Medulla oblongata (tissue), 1 donor: ENCODE results near the gene ZNF576.

Source experiments
- DNase-seq: peaks from one replicate; pipeline ENCODE4 v3.0.0-alpha.2; 2015; ENCODE audit errors: extremely low spot score

Gene ZNF576

DNA sequence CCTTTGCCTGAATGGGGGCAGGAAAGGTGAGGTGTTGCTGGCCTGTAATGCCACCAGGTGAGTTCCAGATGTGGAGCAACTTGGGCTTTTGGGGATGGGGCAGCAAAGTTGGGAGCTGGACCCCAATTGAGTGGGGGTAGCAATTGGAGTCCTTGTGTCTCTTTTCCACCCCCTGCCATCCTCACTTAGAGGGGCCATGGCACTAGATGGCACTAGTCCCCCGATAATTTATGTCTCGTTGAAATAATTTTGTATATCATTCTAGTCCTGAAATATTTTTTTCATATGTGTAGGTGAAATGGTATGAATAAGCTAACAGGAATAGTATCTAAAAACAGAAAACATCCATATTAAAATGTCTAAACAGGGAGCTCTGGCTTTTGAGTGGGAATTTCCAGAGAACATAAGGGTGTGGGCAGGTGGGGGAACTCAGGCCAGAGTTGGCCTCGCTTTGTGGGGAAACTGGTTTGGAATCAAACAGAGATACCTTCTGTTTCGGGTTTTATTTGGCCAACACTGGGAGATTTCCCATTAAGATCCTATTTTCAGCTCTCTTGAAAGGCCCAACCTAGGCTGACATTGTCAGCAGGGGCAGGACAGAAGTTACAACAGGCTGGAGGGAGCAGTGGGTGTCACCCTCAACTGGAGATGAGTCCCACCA, 3.4 kb downstream of the ZNF576 start:
- DNase-seq = no peak

DNA sequence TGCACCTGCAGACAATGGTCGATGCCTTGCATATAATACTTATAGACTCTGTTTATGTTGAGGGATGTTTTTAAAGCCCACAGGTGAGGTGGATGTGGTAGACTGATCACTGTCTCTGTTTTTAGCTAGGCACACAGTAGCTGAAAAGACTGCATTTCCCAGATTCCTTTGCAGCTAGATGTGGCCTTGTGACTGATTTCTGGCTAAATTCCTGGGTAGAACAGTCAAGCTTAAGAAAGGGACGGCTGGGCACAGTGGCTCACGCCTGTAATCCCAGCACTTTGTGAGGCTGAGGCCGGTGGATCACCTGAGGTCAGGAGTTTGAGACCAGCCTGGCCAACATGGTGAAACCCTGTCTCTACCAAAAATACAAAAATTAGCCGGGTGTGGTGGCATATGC, 3.9 kb downstream of the ZNF576 start:
- peak; percentile 54 for DNase-seq

DNA sequence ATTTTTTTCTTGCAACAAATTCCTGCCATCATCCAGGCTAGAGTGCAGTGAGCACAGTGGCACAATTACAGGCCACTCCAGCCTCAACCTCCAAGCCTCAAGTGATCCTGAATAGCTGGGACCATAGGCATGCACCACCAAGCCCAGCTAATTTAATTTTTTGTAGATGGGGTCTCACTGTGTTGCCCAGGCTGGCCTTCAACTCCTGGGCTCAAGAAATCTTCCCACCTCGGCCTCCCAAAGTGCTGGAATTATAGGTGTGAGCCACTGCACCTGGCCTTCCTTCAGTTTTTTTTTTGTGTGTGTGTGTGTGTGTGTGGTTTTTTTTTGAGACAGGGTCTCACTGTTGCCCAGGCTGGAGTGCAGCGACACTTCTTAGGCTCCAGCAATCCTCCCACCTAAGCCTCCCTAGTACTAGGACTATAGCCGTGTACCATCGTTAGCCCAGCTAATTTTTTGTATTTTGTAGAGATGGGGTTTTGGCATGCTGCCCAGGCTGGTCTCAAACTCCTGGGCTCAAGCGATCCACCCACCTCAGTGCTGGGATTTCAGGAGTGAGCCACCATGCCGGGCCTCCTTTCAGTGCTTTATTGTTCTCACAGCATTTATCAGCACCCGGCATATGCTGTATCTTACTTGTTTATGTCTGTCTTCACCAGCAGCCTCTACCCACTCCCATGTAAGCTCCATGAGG, 9.6 kb downstream of the ZNF576 start:
- no peak for DNase-seq

DNA sequence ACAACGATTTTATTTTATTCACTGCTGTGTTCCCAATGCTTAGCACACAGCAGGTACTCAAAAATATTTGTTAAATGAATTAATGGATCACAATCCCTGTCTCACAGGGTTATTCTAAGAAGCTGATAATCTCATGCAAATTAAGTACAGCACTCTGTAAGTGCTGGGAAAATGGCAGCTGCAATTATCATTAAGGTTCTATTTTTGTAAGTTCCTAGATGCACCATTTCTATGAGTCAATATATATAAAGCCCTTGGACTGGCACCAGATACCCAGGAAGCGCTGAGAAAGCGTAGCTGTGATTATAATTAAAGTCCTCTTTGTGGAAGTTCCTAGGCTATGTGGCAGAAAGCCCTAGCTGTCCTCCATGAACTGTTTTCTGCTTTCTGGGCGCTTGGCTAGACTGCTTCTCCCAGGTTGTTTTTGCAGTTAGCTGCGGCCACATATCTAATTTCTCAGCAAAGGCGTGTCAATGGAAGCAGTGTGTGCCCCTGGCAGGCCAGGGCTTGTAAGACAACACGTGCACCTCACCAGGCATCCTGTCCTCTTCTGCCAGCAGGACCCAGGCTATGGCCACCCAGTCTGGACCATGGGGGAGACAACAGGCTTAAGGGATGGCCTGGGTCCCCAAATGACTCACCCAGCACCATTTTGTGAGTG, 10.3 kb downstream of the ZNF576 start:
- DNase-seq = no peak

DNA sequence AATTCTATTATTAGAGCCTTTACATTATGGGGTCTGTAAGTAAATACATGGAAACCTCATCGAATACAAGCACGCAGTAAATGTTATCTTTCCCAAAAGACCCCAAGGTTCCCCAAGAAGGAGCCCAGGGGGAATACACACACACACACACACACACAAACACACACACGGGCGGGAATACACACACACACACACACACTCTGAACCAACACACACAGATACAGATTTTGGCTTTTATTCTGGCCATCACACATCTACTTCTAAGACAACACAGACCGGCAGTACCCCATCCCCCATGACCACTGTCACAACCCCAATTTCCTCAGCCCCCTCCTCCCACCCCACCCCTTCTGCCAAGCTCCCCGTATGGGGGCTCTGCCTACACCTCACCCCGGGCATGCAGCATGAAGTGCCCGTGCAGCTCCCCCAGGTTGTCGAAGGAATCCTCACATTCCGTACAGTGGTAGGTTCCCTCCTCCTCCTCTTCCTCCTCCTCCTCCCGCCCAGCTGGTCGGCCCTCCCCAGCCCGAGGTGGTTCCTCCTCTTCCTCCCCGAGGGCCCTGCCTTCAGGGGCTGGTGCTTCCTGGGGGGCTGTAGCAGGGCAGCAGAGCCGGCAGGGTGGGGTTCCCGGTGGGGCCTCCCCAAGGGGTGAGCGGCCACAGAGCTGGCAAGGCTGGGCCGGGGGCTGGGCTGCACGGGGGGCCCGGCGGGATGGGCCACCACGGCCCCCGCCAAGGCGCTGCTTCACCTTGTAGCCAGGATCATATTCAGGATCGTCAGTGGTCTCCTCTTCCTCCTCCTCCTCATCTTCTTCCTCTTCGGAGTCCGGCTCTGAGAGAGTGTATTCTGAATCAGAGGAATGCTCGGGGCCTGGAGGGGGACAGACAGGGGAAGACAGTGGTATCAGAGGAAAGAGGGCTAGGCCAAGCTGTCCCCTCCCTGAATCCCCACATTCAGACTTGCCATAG, 11.1 kb downstream of the ZNF576 start:
- DNase-seq = no peak

DNA sequence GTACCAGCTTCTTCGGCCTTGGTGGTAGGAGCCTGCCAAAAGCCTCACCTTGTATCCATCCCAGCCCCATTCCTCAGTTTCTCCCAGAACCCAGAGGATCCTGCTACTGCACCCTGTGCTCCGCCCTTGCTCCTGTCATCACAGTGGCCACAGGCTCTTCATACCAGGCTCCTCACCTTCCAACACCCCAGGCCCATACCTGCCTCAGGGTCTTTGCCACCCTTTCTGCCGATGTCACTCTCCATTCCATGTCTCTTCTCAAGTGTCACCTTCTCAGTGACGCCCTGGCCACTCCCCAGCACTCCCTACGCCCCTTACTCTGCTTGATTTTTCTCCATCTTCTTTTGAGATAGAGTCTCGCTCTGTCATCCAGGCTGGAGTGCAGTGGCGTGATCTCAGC, 13.5 kb downstream of the ZNF576 start:
- no peak for DNase-seq

DNA sequence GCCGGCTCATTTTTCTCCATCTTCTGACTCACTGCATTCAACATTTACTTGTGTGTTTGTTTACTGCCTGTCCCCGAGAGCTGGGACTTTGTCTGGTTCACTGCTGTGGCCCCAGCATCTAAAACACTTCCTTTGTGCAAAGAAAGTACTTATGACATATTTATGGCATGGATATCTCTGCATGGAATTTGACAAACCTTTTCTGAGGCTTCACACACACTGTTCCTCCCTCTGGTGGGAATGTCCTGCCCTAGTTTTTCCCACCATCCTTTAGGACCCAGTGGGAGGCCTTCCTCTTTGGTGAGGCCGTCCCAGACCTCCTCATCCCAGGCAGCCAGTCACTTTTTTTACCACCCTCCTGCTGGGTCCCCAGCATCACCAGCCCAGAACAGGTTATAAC, 14.1 kb downstream of the ZNF576 start:
- DNase-seq = no peak

DNA sequence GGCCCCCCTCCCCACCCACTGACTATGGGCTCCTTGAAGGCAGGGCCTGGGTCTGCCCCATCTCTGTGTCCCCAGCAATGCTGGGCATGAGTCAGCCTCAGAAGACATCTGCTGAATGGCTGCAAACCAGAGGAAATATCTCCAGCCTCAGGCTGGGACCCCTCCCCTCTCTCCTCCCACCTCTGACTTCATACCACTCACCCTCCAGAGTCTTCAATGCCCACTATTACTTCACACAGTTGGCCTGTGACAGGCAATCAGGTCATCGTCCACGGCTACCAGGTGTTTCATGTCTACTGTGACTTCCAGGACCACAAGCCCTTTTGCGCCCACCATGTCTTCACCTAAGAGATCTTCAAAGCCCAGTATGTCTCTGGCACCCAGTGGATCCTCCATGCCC, 15.4 kb downstream of the ZNF576 start, which contains the start of gene SRRM5:
Gene SRRM5, plus strand, starts transcription at position 301 of the 400 bp plus-strand sequence. Its CDS starts 34 bp downstream, at position 335.
- DNase-seq = no peak

DNA sequence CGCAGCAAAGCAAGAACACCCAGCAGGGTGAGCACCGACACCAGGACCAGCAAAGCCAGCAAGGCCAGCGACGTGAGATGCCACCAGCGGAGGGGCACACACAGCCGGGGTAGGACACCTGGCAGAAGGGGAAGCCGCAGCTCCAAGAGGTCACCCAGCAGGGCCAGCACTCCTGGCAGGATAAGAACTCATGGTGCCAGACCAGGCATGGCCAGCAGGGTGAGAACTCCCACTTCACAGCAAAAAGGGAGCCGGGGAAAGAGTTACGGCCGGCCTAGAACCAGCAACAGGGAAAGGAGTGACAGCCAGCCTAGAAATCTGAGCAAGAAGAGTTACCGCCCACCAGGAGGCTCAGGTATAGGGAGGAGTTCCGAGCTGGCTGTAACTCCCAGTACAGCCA, 16.0 kb downstream of the ZNF576 start:
- no peak for DNase-seq

DNA sequence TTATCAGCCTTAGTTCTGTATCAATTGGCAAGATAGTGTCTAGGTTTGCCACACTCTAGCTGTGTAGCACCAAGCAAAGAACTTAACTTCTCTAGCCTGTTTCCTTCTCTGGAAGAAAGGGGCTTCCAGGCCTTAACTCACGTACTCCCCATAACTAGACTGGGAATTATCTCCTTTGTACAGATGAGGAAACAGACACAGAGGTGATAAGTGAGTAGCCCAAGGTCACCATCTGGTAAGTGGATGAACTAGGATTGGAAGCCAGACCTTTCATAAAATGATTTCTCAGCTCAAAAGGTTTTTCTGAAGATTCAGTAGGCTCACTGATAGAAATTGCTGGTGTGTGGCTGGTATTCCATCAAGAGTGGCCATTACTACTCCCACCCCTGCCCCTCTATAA, 19.9 kb downstream of the ZNF576 start:
- DNase-seq = no peak

DNA sequence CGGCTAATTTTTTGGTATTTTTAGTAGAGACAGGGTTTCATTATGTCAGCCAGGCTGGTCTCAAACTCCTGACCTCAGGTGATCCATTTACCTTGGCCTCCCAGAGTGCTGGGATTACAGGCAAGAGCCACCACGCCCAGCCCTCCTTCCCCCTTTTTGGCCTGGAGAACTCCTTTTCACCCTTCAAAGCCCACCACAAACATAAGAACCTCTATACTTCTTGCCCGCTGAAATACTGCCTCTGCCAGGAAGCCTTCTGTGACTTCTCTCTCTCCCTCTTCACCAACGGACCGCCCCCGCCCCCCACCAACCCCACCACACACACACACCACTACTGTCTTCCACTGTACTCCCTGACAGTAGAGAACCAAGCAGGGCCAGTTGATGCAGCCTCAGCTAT, 20.6 kb downstream of the ZNF576 start:
- no peak for DNase-seq

DNA sequence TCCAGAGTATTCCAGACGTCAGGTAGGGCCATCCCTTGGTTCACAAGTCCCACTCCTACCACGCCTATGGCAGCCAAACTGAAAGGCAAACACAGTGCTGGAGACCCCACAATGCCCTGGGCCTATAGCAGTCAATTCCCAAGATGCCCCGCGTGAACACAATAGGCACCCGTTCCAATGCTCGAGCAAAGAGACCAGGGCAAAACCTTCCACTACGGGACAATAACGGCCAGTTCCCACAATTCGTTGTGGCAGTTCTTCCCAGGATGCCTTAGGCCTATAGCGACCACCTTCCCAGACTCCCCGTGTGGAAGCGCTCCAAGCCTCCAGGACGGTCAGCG, 22.5 kb downstream of the ZNF576 start:
- peak; percentile 71 for DNase-seq

DNA sequence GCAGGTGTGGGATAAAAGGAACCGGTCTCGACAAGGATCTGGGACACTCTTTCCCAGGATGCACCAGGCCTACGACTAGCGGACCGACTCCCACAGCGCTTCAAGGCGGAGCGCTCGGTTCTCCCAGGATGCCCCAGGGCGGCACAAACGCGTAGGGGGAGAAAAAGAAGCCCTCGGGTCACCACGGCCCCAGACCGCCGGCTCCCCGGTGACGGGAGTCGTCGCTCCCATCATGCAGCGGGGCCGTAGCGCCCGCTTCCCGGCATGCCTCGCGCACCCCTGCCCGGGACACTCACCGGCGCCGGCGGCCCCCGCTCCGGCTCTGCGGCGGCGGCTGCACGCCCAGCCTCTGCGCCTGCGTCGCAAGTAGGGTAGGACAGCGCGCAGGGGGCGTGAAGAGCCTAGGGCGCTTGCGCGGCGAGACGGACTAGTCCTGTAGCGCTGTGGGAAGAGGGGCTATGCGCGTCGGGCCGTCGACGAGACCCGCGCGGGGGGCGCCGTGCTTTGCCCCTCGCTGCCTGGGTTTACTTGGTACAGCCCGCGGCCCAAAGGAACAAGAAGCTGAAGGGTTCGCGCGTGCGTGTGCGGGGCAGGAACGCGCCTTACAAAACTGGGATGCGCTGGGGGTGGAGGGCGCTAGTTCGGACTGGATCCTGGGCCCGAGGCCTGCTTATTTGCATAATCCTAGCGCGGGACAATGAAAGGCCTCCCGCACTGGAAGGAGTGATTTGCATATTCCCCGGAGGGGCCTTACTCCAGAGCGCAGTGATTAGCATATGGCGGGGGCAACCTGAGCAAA, 23.1 kb downstream of the ZNF576 start, which contains the start of gene ZNF428:
Gene ZNF428, minus strand, starts transcription at position 368 of the 799 bp plus-strand sequence. CDS start 5,325 bp downstream, outside the sequence.
- DNase-seq = peak; percentile 92

DNA sequence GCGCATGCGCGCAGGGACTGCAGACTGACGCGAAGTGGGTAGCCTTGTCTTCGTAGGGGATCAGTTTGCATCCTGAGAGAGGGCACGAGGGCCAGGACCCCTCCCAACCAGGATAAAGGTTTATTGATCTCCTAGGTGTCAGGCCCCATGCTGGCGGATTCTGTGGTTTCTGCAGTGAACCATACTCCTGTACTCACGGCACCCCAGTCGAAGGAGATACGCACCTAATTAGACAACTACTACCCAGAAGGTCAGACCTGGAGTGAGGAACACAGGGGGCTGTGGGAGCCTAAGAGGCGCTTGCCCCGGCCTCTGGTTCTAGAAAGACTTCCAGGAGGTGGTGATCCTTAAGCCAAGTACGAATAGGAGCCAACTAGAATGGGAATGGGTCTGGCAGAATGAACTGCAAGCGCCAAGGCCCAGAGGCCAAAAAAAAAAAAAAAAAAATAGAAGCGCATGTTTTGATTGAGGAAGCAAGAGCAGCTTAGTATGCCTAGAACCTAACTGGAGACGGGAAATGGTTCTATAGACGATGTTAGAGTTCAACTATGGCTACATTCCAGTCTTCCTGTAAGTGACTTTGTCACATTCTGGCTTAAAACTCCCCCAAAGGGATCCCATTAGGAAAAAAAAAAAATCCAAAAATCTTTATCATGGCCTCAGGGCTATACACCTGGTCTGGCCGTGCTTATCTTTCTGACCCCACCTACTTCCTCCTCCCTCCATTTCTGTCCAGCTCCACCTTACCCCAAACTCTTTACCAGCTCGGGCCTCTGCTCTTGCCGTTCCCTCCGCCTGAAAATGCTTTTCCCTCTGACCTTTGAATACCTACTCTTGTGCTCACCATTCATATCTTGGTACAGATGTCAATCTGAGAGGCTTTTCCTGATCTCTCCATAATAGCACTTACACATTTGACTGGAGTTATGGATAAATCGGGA, 23.9 kb downstream of the ZNF576 start:
- no peak for DNase-seq

DNA sequence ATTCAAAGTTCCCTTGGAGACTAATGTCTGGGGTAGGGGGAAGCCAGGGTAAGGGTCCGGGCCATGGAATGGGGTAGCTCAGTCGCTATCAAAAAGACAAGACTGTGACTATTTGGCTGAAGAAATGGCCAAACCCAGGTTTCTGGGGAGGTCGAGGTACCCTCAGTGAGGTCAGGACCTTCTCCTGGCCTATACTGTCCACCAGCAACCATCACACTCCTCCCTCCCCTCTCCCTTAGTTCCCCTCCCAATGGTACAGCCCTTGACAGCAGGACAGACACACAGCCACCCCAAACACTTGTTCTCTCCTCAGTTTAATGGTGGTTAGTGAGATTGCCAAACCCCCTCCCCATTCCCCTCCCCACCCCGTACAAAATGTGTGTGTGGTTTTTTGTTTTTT, 25.7 kb downstream of the ZNF576 start:
- DNase-seq = no peak

DNA sequence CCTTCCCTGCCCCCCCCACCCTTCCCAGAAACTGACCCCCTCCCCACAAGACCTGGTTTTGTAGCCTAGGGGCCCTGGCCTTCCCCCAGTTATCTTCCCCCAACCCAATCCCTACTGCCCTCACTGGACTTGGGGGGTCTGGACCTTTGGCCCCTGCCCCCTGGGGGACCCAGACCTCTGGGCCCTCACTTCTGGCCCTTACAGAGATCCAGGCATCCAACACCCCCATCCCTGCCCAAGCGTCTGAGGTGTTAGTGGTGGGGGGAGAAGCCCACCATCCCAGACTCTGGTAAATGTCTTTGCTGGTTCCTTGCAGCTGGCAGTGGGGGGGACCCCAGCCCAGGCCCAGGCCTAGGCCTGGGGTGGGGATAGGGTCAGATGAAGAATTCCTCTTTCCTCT, 26.6 kb downstream of the ZNF576 start:
- DNase-seq = no peak

DNA sequence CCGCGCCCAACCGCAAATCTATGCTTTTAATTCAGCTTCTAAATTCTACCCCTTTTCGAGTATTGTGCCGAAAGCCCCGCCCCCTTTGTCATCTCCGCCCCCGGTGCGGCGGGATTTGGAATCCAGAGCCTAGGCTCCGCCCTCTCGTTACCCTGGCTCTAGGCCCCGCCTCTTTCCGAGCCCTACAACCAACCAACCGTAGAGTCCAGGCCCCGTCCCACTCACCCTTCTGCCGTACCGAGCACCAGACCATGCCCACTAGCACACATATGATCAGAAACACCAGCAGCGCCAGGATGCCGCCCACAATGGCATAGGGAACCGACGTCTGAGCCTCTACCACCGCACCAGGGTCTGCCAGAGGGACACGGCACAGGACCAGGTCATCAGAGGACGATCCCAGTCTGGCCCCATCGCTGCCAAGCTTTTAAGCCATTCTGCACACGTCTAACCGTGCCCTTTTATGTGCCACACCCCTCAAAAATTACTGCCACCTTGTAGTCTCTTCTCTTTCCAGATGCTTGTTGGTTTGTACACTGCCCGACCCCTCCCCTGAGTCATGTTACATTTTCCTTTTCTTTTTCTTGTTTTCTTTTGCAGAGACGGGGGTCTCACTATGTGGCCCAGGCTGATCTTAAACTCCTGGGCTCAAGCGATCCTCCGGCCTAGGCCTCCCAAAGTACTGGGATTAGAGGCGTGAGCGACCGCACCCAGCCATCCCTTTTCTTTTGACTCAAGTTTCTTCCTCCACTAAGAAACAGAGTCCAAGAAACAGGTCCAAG, 27.7 kb downstream of the ZNF576 start:
- DNase-seq = no peak

DNA sequence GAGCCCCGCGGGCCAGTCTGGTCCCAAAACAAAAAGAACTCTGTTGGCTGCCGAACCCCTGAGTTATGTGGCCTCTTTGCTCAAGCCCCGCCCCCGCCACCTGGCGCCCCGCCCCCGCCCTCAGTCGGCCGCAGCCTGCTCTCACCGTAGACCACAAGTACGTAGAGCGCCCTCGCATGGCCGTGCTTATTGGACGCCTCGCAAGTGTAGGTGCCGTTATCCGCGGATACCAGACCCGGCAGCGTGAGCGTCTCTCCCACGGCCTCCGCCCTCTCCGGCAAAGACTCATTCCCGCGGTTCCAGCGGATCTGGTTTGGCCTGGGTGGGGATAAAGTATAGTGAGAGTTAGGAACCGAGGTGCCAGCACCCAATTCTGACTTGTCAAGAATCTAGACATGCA, 28.5 kb downstream of the ZNF576 start:
- DNase-seq = no peak
